Keratinocyte (primary cell): ENCODE measurements around the gene WNT10A.

Experiments
- EZH2 ChIP-seq: IDR thresholded peaks from one replicate; pipeline ENCODE4 v1.6.1; 2012; ENCODE audit warnings: inconsistent platforms, mild to moderate bottlenecking, low read length, moderate library complexity
- TF ChIP-seq, protein P1 (sequence below), 3 experiments: IDR thresholded peaks in 1 of 3; conservative IDR thresholded peaks in 1 of 3; optimal IDR thresholded peaks in 1 of 3; 2 replicates in 2 of 3; 3 replicates in 1 of 3; pipeline versions ENCODE3 to v1.5.1; 2011; ENCODE audit warnings: low read length in 3 of 3, mild to moderate bottlenecking in 3 of 3, moderate library complexity in 2 of 3, control low read depth in 1 of 3, inconsistent platforms in 1 of 3; ENCODE audit not compliant: insufficient read depth in 2 of 3; ENCODE audit errors: extremely low read depth in 1 of 3

GRCh38 chr2:218867900-218868299 is 12.8 kb upstream of the WNT10A start:
- TF ChIP-seq, protein P1, sequence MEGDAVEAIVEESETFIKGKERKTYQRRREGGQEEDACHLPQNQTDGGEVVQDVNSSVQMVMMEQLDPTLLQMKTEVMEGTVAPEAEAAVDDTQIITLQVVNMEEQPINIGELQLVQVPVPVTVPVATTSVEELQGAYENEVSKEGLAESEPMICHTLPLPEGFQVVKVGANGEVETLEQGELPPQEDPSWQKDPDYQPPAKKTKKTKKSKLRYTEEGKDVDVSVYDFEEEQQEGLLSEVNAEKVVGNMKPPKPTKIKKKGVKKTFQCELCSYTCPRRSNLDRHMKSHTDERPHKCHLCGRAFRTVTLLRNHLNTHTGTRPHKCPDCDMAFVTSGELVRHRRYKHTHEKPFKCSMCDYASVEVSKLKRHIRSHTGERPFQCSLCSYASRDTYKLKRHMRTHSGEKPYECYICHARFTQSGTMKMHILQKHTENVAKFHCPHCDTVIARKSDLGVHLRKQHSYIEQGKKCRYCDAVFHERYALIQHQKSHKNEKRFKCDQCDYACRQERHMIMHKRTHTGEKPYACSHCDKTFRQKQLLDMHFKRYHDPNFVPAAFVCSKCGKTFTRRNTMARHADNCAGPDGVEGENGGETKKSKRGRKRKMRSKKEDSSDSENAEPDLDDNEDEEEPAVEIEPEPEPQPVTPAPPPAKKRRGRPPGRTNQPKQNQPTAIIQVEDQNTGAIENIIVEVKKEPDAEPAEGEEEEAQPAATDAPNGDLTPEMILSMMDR (optimal IDR thresholded peaks at IDR 0.05 in 1 of 3, IDR thresholded peaks at IDR 0.05 in 1 of 3, conservative IDR thresholded peaks at IDR 0.05 in 1 of 3; ENCODE audit: extremely low read depth in 1 of 3, insufficient read depth in 2 of 3, low read length in 3 of 3): no peak
- no peak for TF ChIP-seq EZH2
